ENCODE measurements around the gene SLC25A42. TPM values are rescaled to one million over a fixed set of nuclear protein-coding genes. Genes with fewer than 3 reads are reported as not detected.

The SLC25A42 gene
- total and polyA plus RNA-seq, 2 of the 13 experiments (the other 11 are each of a cell fraction or from before 2014, with no cell fraction given): 12.8 to 18.3 TPM

GRCh38 chr19:19033426-19034203 lies 30.2 kb upstream of the SLC25A42 start, which contains the start of the genes ARMC6 and SUGP2 (continued):
- TF ChIP-seq HIVEP1 (CRISPR knock-in tag; IDR thresholded peaks at IDR 0.05): peak; percentile 87
- no peak for TF ChIP-seq CENPBD1 (CRISPR knock-in tag; IDR thresholded peaks at IDR 0.05; ENCODE audit: borderline replicate concordance, low read depth)
- TF ChIP-seq ZNF543 (CRISPR knock-in tag; IDR thresholded peaks at IDR 0.05): peak; percentile 80
- no peak; the same call in 1 of the 2 replicates for TF ChIP-seq NR2F2 (IDR thresholded peaks at IDR 0.05; ENCODE audit: borderline replicate concordance, low read depth)
- no peak for TF ChIP-seq ATAD3A (CRISPR knock-in tag; IDR thresholded peaks at IDR 0.05)
- TF ChIP-seq TCF7L2 (IDR thresholded peaks at IDR 0.05; ENCODE audit: low read depth, low read length): no peak
- TF ChIP-seq, protein P1, sequence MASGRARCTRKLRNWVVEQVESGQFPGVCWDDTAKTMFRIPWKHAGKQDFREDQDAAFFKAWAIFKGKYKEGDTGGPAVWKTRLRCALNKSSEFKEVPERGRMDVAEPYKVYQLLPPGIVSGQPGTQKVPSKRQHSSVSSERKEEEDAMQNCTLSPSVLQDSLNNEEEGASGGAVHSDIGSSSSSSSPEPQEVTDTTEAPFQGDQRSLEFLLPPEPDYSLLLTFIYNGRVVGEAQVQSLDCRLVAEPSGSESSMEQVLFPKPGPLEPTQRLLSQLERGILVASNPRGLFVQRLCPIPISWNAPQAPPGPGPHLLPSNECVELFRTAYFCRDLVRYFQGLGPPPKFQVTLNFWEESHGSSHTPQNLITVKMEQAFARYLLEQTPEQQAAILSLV (CRISPR knock-in tag; IDR thresholded peaks at IDR 0.05; ENCODE audit: borderline replicate concordance): peak; percentile 85; the same call in 1 of the 2 replicates
- peak; percentile 46; the same call in 1 of the 2 replicates for TF ChIP-seq ZMYM2 (CRISPR knock-in tag; IDR thresholded peaks at IDR 0.05)
- TF ChIP-seq RXRB (CRISPR knock-in tag; IDR thresholded peaks at IDR 0.05; ENCODE audit: borderline replicate concordance): peak; percentile 52; the same call in 1 of the 2 replicates
- TF ChIP-seq ZNF121 (CRISPR knock-in tag; IDR thresholded peaks at IDR 0.05): no peak
- TF ChIP-seq MZF1 (CRISPR knock-in tag; IDR thresholded peaks at IDR 0.05; ENCODE audit: borderline replicate concordance): no peak
- TF ChIP-seq, protein P2, sequence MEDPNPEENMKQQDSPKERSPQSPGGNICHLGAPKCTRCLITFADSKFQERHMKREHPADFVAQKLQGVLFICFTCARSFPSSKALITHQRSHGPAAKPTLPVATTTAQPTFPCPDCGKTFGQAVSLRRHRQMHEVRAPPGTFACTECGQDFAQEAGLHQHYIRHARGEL (CRISPR knock-in tag; IDR thresholded peaks at IDR 0.05): peak; percentile 84; the same call in 1 of the 2 replicates
- TF ChIP-seq, protein P3, sequence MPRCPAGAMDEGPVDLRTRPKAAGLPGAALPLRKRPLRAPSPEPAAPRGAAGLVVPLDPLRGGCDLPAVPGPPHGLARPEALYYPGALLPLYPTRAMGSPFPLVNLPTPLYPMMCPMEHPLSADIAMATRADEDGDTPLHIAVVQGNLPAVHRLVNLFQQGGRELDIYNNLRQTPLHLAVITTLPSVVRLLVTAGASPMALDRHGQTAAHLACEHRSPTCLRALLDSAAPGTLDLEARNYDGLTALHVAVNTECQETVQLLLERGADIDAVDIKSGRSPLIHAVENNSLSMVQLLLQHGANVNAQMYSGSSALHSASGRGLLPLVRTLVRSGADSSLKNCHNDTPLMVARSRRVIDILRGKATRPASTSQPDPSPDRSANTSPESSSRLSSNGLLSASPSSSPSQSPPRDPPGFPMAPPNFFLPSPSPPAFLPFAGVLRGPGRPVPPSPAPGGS (CRISPR knock-in tag; IDR thresholded peaks at IDR 0.05): peak; percentile 95
- TF ChIP-seq JDP2 (CRISPR knock-in tag; IDR thresholded peaks at IDR 0.05; ENCODE audit: borderline replicate concordance): 0 out of 2 replicates have a peak, but pooled peaks have one; percentile 46
- no peak for TF ChIP-seq ZSCAN12 (CRISPR knock-in tag; IDR thresholded peaks at IDR 0.05)
- peak; percentile 78 for TF ChIP-seq RBM39 (IDR thresholded peaks at IDR 0.05; ENCODE audit: low read depth, low read length, poor library complexity, severe bottlenecking)
- TF ChIP-seq RFX1 (IDR thresholded peaks at IDR 0.05): no peak; the same call in 1 of the 2 replicates
- TF ChIP-seq, protein P4, sequence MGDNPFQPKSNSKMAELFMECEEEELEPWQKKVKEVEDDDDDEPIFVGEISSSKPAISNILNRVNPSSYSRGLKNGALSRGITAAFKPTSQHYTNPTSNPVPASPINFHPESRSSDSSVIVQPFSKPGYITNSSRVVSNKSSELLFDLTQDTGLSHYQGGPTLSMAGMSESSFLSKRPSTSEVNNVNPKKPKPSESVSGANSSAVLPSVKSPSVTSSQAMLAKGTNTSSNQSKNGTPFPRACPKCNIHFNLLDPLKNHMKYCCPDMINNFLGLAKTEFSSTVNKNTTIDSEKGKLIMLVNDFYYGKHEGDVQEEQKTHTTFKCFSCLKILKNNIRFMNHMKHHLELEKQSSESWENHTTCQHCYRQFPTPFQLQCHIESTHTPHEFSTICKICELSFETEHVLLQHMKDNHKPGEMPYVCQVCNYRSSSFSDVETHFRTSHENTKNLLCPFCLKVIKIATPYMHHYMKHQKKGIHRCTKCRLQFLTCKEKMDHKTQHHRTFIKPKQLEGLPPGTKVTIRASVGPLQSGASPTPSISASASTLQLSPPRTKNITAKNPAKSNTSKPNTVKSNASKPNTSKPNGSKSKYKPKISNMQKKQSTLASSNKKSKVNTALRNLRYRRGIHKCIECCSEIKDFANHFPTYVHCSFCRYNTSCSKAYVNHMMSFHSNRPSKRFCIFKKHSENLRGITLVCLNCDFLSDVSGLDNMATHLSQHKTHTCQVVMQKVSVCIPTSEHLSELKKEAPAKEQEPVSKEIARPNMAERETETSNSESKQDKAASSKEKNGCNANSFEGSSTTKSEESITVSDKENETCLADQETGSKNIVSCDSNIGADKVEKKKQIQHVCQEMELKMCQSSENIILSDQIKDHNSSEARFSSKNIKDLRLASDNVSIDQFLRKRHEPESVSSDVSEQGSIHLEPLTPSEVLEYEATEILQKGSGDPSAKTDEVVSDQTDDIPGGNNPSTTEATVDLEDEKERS (CRISPR knock-in tag; IDR thresholded peaks at IDR 0.05): peak; percentile 81; the same call in 1 of the 2 replicates
- no peak for TF ChIP-seq ATRX (CRISPR knock-in tag; IDR thresholded peaks at IDR 0.05; ENCODE audit: borderline replicate concordance)
- peak; percentile 34 for TF ChIP-seq PHF5A (CRISPR knock-in tag; IDR thresholded peaks at IDR 0.05; ENCODE audit: low read depth, unreplicated experiment)
- TF ChIP-seq ZNF678 (CRISPR knock-in tag; IDR thresholded peaks at IDR 0.05): 0 out of 2 replicates have a peak, but pooled peaks have one; percentile 69
- TF ChIP-seq NBN (conservative IDR thresholded peaks at IDR 0.05): no peak
- peak; percentile 94 for TF ChIP-seq ZNF607 (CRISPR knock-in tag; IDR thresholded peaks at IDR 0.05; ENCODE audit: borderline replicate concordance)
- peak; percentile 72; the same call in 1 of the 2 replicates for TF ChIP-seq TBX2 (CRISPR knock-in tag; IDR thresholded peaks at IDR 0.05; ENCODE audit: borderline replicate concordance)

Measured in HepG2 (cell line).